OCI-M2 (cell line): ENCODE measurements around the gene SPPL3.
A peak's percentile ranks its signal among the peaks of the same experiment; 100 is the strongest.

Experiments used
- DNase-seq: peaks from one replicate; lab custom pipeline; 2025; ENCODE audit not compliant: unreplicated experiment; lab: John Stamatoyannopoulos, UW

Gene SPPL3

DNA sequence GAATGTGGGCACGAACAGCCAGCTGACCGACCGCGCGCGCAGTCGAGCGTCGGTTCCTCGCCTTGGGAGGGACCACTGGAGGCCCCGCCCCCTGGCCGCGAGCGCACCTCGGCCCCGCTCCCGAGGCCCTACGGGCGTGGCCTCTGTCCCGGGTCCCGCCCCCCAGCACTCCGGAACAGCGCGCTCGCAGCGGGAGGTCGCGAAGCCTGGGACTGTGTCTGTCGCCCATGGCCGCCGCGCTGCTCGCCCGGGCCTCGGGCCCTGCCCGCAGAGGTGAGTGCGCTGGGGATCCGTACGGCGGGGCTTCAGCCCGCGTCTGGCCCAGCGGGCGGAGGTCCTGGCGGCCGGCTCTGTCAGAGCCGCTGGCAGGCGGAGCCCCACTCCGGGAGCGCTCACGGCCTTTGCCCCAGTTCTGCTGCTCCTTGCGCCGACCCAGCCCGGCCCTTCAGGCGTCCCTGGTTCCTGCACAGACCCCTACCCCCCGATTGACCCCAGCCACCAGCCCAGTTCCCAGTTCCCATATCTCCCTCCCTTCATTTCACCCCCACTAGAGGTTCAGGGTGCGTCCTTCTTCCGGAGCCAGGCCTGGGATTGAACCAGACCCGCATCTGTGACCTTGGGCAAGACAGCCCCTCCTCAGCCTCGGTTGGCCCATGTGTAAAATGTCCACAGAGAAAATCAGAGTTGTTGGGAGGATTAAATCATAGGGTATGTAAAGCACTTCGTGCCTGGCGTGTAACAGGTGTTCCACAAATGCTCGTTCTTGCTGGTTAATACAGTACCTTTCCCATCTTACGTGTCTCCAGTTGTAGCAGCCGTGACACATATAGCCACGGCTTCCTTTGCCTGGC lies 178.3 kb downstream of the SPPL3 start, which contains the start of gene ACADS:
TSS of gene ACADS (plus strand) at position 168 of the 851 bp plus-strand sequence. CDS start at position 228, 60 bp downstream.
- peak; percentile 43 for DNase-seq

DNA sequence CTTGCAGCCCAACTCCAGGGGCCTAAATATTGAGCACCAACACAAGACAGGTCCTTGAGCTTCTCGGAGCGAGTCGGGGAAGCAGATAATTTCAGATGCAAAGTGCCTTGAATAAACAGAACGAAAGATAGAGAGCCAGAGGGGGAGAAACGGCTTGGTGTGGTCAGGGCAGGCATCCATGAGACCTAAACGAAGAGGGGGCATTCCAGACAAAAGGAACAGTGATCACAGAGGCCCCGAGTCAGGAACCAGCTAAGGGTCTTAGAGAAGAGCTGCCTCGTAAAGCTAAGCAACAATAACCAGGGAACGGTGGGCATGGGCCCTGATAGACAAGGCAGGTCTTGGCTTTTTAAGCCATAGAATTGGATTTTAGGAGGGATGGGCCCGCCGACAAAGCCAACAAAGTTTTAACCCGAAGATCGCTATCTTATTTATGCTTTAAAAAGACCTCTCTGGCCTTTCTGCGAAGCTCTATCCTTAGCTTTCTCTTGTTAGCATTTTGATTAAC lies 179.0 kb downstream of the SPPL3 start:
- DNase-seq: no peak

DNA sequence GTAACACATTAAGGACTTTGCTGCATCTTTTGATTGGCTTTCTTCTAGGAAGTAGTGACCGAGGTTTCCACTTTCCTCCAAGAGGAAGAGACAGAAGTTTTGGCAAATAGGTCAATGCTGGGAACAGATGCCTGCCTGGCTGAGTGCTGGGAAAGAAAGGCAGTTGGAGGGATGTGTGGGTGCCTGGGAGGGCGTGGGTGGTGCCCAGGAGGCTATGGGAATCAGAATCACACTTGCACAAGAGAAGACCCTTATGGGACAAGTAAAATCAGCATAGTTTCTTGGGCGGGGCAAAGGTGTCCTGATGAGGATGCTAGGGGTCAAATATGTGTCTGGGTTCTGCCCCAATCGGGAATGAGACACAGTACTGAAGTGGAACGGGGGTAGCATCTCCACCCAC lies 179.4 kb downstream of the SPPL3 start:
- DNase-seq: no peak

DNA sequence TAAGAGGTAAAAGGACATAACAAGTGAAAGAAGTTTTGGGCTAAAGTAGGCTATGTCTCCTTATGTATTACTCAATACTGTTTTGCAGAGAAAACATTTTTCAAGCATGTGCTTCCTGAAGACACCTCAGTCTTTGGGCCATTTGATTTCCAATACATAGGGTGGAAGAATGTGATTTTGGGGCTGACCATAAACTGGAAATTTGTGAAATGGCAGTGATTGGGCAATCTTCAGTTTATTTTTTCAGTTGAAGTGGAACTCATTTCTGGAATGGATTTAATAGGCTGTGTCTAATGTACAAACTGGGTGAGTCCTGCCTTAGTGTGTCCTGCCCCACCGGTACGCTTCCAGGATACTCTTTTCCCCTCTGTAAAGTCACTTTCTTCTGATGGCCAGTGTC lies 181.4 kb downstream of the SPPL3 start:
- no peak for DNase-seq

DNA sequence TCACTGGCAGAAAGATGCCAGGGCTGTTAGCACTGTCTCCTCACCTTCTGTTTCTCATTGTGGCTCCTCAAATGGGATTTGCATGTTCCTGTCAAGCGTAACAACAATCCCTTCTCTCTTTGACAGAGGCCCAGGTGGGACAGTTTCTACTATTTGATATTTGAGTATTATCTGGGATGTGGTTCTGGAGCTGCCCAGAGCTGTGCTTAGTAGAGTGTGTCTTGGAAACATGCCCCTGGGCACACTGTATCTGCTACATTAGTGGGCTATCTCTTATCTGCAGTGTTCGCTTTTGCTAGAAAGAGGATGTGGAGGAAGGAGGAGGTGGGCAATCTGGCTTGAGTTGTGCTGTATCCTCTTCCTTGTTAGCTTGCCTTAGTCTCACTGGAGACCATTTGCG lies 182.3 kb downstream of the SPPL3 start:
- DNase-seq: no peak

DNA sequence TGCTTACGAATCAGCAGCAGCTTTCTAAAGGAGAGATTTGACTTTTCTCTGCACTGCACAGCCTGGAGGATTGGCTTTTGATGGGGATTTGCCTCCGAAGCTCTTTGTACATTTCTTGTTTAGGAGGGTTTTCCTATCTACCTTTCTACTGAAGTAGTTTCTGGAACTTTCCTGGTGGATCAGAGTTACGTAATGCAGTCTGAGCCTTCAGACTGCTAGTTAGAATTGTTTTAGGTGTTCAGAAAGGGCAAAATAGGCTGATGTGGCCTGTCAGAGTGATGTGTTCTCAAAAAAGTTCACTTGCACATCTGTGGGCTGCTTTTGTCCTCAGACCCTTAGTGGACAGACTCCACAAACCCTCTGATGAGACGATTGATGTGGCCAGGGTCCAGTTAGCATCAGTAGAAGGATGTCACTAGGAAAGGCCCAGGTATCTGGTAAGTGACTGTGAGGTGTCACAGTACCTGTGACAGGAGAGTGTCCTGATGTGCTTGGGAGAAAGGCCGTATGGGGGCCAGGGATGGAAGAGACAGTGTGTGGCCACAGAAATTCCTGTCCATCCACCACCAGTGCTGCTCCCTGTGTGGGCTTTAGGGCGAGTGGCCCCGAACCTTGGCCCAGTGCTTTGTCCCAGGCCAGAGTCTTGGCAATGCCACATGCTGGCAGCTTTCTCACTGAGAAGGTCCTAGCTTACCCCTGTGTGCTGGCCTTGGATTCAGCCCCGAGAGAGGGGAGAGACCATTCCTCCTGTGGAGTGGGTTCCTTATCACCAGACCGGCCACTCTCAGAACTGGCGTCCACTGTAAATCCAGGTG lies 183.0 kb downstream of the SPPL3 start:
- no peak for DNase-seq

DNA sequence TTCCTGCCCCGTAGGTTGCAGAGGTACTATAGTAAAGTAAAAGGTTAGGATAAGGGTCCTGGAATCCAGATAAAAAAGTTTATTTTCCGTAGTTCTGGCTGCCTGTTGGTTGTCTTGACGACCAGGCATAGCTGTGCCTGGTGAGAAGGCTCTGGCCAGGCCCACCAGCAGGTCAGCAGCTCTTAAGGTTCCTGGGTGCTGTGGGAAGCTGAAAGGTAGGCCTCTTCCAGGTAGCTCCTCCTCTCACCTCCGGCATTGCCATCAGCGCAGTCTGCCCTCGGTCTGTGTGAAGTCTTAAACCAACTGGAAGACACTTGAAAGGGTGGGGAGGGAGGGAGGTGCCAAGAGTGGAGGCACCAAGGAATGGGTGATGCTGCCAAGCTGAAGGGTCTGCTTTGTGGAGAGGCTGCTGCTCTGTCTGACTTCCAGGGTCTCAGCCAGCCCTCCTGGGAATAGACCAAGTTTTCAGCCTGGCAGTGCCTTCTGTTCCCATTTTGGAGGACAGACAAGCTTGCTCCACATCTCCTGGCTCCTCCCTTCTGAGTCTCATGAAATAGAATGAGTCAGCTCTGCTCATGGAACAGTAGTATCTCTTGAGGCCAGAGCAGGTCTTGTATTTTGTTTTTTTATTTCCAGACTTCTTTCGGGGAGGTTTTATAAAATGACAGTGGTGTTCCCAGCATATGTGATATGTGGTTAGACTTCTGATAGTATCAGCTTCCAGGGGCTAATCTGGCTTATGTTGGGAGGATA lies 183.7 kb downstream of the SPPL3 start:
- DNase-seq: no peak

DNA sequence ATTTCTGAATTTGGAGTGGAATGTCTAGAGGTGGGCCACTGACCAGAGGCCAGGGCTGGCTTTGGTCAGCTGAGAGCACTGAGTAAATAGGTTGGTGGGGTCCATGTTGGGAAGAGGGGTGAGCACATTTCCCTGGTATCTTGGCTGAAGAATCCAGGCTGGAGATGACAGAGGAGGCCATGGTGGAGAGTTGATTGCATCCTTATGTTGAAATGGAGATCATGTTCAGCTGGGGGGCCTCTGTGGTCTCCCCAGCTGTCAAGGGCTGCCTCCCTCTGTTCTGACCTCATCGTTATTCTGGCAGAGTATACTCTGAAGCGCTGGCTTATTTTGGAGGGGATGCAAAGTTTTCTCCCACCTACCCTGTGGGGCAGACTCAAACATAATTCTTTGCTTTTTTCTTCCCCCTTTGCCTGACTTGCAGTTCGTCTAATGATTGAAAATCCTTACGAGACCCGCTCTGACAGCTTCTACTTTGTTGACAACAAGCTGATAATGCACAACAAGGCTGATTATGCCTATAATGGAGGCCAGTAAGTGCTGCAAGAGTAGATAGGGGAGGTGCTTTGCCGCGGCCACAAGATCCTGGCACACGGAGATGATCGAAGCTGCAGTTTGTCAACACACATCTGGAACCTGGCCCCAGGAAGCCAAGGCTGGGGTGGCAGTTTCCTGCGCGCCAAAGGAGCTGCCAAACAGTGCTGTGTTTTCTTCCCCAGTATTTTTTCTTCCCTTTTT lies 184.5 kb downstream of the SPPL3 start:
- no peak for DNase-seq

DNA sequence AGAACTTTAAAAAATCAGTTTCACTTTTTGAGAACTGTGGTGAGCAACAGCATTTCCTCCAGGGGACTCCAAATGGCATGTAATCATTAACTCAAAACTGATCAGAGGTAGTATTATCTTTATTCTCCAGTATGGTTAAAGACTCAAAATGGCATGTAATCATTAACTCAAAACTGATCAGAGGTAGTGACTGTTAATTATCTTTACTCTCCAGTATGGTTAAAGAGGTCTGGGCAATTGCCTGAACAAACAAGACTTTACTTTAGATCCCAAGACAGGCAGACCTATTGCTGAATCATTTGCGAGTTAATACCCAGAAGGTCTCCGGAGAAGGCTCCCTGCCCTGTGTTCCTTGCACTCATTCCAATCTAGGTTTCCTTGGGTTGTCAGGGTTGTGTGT lies 185.1 kb downstream of the SPPL3 start:
- DNase-seq: no peak

DNA sequence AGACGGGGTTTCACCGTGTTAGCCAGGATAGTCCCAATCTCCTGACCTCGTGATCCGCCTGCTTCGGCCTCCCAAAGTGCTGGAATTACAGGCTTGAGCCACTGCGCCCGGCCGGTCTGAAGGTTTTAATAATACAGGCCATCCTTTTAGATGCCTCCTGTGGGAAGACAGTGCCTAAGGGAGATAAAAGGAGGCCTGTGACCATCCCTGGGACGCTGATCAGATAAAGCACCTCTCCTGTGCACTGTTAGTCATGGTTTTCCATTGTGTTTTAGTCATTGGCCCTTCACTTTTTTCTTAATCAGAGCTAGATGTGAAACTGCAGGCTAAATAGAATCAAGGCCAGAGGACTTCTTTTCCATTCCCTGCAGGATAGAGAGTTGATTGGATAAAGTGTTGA lies 186.1 kb downstream of the SPPL3 start:
- no peak for DNase-seq

DNA sequence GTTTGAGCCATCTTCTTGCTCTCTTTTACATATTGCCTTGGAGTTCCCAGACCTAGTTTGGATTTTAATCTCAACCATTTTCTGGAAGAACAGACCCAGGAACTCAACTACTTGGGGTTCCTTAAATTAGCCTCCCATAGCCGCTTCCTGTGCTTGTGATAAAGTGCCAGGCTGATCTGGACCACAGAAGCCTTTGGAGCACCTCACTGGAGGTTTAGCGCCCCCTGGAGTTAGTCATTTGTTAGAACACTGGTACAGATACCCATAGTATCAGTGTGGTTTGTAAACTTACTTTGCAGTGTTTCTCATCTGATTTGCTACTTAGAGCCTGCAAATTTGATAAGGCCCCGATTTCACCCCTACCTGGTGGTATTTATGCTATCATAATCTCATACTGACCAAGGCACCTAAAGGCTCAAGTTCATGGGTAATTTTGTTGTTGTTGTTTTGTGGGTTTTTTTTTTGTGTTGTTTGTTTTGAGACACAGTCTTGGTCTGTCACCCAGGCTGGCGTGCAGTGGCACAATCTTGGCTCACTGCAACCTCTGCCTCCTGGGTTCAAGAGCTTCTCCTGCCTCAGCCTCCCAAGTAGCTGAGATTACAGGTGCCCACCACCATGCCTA lies 190.2 kb downstream of the SPPL3 start:
- DNase-seq: no peak

DNA sequence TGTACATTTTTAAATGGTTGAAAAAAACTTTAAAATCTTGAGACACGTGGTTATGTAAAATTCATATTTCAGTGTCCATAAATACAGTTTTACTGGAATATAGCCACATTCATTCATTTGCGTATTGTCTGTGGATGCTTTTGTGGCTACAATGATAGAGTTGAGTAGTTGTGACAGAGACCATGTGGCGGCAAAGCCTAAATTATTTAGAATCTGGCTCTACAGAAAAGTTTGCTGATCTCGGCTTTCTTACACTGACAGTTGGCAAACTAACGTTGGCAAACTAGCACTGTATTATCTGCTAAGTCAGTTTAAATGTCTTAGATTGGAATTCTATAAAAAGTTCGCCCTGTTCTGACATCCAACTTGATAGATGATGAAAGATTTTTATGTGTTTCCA lies 191.5 kb downstream of the SPPL3 start:
- no peak for DNase-seq
